Measurements from ENCODE around the gene TMCO4.
A peak's percentile ranks its signal among the peaks of the same experiment; 100 is the strongest.

The TMCO4 gene

DNA sequence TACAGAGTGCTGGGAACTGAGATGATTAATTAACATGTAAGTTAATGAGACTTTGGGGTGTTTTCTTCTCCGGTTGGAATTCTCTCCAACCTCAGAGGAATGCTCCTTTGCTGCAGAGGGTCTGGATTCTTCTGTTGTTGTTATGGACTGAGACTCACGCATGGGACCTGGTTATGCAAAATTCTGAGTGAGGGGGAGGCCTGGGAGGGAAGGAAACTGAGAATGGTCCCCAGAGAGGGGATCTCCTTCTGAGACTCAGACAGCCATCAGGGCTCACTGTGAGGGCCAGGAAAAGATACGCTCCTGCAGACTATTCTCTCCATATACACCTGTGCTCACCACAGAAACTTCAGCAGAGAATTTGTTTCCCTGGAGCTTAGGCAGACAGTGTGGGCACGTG is 78.7 kb downstream of the TMCO4 start:
- H3K9ac ChIP-seq = peak overlapping the region in 2 of 11 experiments; percentile 0 to 11; a peak in 1 of 22 replicates
- no peak for TF ChIP-seq Cebpa-rat (IDR thresholded peaks at IDR 0.05)
- H4K20me1 ChIP-seq = no peaks in the 10 kb centered on the region
- H3K27ac ChIP-seq = no peak overlapping the region
- H3K4me2 ChIP-seq = peak overlapping the region in 8 of 11 experiments; percentile 36 to 74 (median 58); a peak in 16 of 22 replicates
- no peak overlapping the region for H3K4me3 ChIP-seq
- no peaks in the 10 kb centered on the region for H3K27me3 ChIP-seq
- H3K36me3 ChIP-seq = peaks cover 0 to 13% (median 5%) of the 10 kb centered on the region in 11 experiments; a peak in 7 of 22 replicates
- H3K4me1 ChIP-seq = peaks cover 0 to 23% (median 15%) of the 10 kb centered on the region in 10 experiments; a peak in 14 of 20 replicates
- no peaks in the 10 kb centered on the region for H3K9me3 ChIP-seq (replicated peaks in 1 of 11)

DNA sequence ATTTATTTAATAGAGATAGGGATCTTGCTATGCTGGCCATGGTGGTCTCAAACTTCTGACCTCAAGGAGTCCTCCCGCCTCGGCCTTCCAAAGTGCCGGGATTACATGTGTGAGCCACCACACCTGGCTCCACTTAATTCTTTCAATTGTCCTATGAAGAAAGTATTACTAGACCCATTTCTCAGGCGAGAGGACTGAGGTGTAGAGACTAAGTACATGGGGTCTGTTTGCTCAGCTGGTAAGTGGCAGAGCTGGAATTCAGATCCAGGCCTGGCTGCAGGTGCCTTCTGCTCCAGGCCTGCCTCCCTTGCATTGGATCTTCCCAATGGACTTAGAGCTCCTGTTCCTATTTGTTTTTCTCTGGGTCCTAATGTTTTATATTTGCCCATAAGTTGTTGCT is 79.5 kb downstream of the TMCO4 start:
- Histone ChIP-seq H3K4me1 (peaks cover 0 to 26% (median 16%) of the 10 kb centered on the region in 10 experiments; a peak in 14 of 20 replicates), H4K20me1 (no peaks in the 10 kb centered on the region), H3K4me3 (no peak overlapping the region), H3K4me2 (no peak overlapping the region), H3K36me3 (peaks cover 0 to 11% (median 3%) of the 10 kb centered on the region in 11 experiments; a peak in 5 of 22 replicates), H3K9ac (no peak overlapping the region), H3K9me3 (replicated peaks in 1 of 11) (no peaks in the 10 kb centered on the region), H3K27me3 (no peaks in the 10 kb centered on the region), H3K27ac (no peak overlapping the region)
- TF ChIP-seq Cebpa-rat (IDR thresholded peaks at IDR 0.05) = no peak

DNA sequence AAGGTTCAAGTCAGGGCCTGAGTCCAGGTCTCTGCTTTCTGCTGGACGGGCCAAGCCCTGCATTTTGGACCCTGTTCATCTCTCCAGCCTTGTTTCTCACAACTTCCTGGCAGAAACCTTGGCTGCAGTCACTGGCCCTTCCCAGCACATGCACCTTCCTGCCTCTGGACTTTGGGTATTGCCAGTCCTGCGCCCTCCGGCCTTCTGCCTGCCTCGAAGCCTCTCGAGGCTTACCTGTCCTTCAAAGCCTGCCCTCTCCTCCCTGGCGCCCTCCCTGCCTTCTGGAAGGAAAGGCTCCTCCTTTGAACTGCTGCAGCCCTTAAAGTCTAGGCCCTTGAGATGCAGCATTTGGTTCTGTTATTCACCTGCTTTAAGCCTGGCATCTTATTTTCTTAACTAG is 82.2 kb downstream of the TMCO4 start:
- Histone ChIP-seq H3K9ac (no peak overlapping the region), H3K4me1 (peaks cover 0 to 46% (median 27%) of the 10 kb centered on the region in 10 experiments; a peak in 16 of 20 replicates), H3K9me3 (replicated peaks in 1 of 11) (no peaks in the 10 kb centered on the region), H4K20me1 (no peaks in the 10 kb centered on the region), H3K27me3 (no peaks in the 10 kb centered on the region), H3K27ac (no peak overlapping the region), H3K4me2 (no peak overlapping the region), H3K4me3 (no peak overlapping the region), H3K36me3 (peaks cover 0 to 4% (median 0%) of the 10 kb centered on the region in 11 experiments; a peak in 1 of 22 replicates)
- TF ChIP-seq Cebpa-rat (IDR thresholded peaks at IDR 0.05) = no peak

DNA sequence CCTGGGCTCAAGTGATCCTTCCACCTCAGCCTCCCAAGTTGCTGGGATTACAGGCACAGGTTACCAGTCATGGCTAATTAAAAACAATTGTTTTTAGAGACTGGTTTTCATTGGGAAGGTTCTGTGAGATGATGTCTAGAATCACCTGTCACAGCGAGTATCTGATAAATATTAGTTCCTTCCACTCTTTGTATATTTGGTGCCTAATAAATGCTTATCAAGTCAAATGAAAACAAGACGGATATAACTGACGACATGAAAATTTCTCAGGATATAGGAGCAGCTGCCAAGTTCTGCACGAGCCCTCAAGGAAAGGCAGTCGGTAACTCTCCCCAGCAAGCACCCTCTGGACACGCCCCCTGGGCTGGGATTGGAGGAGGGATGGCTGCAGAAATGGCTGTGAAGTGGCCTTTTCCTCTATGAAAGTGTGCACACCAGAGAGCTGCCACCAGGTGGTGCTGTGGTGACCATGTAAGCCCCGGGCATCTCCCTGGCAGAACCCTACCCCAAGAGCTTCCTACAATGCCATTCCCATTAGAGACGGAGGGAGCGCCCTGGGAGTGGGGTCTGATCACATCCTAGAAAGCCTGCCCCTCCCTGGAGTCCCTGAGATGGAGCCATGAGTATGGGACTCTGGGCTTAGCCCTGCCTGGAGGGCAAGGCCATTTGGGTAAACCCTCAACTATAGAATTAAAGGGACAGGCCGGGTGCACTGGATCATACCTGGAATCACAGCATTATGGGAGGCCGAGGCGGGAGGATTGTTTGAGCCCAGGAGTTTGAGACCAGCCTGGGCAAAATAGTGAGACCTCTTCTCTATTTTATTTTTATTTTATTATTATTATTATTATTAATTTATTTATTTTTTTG is 84.1 kb downstream of the TMCO4 start:
- Histone ChIP-seq H3K27ac (no peak overlapping the region), H3K9me3 (replicated peaks in 1 of 11) (no peaks in the 10 kb centered on the region), H3K4me1 (peaks cover 8 to 46% (median 32%) of the 10 kb centered on the region in 10 experiments; a peak in 19 of 20 replicates), H3K4me3 (no peak overlapping the region), H4K20me1 (no peaks in the 10 kb centered on the region), H3K36me3 (no peaks in the 10 kb centered on the region), H3K9ac (no peak overlapping the region), H3K27me3 (no peaks in the 10 kb centered on the region), H3K4me2 (0 out of 22 replicates have a peak overlapping the region, but pooled peaks of 1 of the 11 experiments have one; percentile 25)
- TF ChIP-seq Cebpa-rat (IDR thresholded peaks at IDR 0.05) = no peak

DNA sequence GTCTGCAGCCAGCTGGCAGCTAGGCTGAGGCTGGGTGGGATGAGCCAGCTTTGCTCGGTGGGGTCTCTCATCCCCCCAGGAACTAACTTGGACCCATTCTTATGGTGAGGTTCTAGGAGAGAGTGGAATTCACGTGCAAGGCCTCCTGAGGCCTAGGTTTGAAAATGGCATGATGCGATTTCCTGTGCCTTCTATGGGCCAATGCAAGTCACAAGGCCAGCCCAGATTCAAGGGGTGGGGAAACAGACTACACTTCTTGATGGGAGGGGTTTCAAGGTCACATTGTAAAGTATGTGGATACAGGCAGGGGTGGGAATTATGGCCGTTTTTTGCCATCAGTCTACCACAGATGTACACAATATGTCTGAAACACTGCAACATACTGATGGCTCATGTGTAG is 86.8 kb downstream of the TMCO4 start:
- no peak for TF ChIP-seq Cebpa-rat (IDR thresholded peaks at IDR 0.05)
- peak overlapping the region in 9 of 11 experiments; percentile 31 to 76 (median 65); a peak in 17 of 22 replicates for H3K4me2 ChIP-seq
- no peaks in the 10 kb centered on the region for H3K9me3 ChIP-seq (replicated peaks in 1 of 11)
- H4K20me1 ChIP-seq = no peaks in the 10 kb centered on the region
- H3K36me3 ChIP-seq = peaks cover 0 to 2% (median 0%) of the 10 kb centered on the region in 11 experiments; a peak in 2 of 22 replicates
- H3K4me1 ChIP-seq = peaks cover 9 to 47% (median 35%) of the 10 kb centered on the region in 10 experiments; a peak in 19 of 20 replicates
- peak overlapping the region in 2 of 11 experiments; percentile 2 to 17; a peak in 1 of 22 replicates for H3K27ac ChIP-seq
- H3K9ac ChIP-seq = no peak overlapping the region
- no peak overlapping the region for H3K4me3 ChIP-seq
- H3K27me3 ChIP-seq = no peaks in the 10 kb centered on the region

DNA sequence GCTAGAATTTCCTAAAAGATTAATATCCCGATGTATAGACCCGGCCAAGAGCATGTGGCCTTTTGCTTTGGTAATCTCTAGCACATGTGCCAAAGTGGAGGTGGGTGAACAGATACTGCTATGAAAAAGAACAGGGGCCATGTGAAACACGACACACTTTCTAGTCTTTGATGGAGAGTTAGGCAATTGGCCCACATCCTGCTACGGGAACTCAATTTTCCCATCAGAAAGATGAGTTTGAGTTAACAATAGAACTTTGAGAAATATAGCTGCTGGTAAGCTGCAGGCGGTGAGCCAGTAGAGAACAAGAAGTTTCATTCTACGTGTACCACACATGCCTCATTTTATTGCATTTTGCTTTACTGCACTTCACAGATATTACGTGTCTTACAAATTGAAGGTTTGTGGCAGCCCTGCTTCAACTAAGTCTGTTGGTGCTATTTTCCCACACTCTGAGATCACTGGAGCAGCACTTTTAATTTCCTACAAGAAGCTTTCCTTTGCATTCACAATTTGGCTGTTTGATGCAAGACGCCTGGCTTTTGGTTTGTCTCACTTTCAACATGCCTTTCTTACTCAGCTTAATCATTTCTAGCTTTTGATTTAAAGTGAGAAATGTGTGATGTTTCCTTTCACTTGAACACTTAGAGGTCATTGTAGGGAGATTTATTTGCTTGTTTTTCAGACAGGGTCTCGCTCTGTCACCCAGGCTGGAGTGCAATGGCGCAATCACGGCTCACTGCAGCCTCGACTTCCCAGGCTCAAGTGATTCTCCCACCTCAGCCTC is 88.7 kb downstream of the TMCO4 start:
- Histone ChIP-seq H3K27me3 (no peaks in the 10 kb centered on the region), H3K4me3 (no peak overlapping the region), H3K4me1 (peaks cover 9 to 47% (median 35%) of the 10 kb centered on the region in 10 experiments; a peak in 19 of 20 replicates), H3K27ac (peak overlapping the region in 5 of 11 experiments; percentile 0 to 56 (median 14); a peak in 4 of 22 replicates), H3K9me3 (replicated peaks in 1 of 11) (no peaks in the 10 kb centered on the region), H3K36me3 (peaks cover 0 to 11% (median 4%) of the 10 kb centered on the region in 11 experiments; a peak in 6 of 22 replicates), H3K9ac (peak overlapping the region in 1 of 11 experiments; percentile 6; a peak in 1 of 22 replicates), H3K4me2 (peak overlapping the region in 10 of 11 experiments; percentile 14 to 76 (median 67); a peak in 18 of 22 replicates), H4K20me1 (no peaks in the 10 kb centered on the region)
- TF ChIP-seq Cebpa-rat (IDR thresholded peaks at IDR 0.05) = peak in 1 of 11 experiments; percentile 11; a peak in 1 of 22 replicates

DNA sequence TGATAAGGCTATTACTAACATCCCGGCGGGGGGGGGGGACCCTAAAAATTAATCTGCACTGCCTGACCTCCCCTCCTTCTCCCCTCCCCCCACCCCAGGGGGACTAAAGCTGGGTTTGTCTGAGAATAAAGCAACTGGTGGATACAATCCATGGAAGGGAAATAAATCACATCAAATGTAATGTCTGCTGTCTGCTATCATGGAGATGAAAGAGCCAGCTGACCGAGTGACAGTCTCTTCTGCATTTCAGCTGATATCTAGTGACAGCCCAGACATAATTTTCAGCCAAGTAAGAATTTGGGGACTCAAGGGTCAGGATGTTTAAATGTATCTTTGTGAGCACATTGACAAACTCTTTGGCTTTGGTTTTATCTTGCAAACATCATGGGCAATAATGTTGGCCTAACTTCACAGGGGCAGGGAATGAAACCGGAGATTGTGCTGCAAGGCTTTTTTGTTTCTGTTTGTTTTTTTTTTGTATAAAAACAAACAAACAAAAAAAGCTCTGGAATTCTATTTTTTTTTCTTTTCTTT is 90.4 kb downstream of the TMCO4 start:
- H3K4me1 ChIP-seq = peaks cover 10 to 40% (median 36%) of the 10 kb centered on the region in 10 experiments; a peak in 19 of 20 replicates
- no peaks in the 10 kb centered on the region for H3K9me3 ChIP-seq (replicated peaks in 1 of 11)
- peaks cover 0 to 11% (median 4%) of the 10 kb centered on the region in 11 experiments; a peak in 6 of 22 replicates for H3K36me3 ChIP-seq
- no peak overlapping the region for H3K4me2 ChIP-seq
- H3K4me3 ChIP-seq = no peak overlapping the region
- no peak overlapping the region for H3K27ac ChIP-seq
- H3K27me3 ChIP-seq = no peaks in the 10 kb centered on the region
- H3K9ac ChIP-seq = no peak overlapping the region
- peaks cover 0 to under 1% (median 0%) of the 10 kb centered on the region in 11 experiments; a peak in 1 of 22 replicates for H4K20me1 ChIP-seq
- TF ChIP-seq Cebpa-rat (IDR thresholded peaks at IDR 0.05) = no peak

DNA sequence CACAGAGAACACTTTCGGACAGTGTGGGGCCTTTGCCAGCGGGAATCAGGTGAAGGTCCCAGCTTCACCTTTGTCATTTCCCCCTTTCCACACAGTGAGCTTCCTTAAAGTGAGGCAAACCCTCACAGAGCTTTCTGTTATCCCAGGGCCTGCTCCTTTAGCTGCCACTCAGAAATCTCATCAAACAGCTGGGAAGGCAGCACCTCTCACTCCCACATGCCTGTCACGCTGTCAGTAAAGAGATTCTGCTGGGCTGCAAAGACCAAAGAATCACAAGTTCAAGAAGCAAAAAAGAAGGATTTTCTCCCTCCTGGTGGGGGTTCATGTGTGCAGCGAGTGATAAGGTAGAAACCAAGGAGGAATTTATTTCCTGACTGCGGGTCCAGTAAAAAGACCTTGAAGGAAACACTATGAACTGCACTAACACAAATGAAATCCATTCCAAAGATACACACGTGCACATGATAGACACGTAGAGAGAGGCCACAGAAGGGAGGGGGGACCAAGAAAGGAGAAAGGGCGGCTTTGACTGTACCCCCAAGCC is 91.1 kb downstream of the TMCO4 start:
- Histone ChIP-seq H3K36me3 (peaks cover 0 to 11% (median 4%) of the 10 kb centered on the region in 11 experiments; a peak in 6 of 22 replicates), H3K4me2 (no peak overlapping the region), H3K27ac (no peak overlapping the region), H3K4me3 (no peak overlapping the region), H3K9ac (no peak overlapping the region), H4K20me1 (peaks cover 0 to 6% (median 0%) of the 10 kb centered on the region in 11 experiments; a peak in 1 of 22 replicates), H3K4me1 (peaks cover 17 to 44% (median 39%) of the 10 kb centered on the region in 10 experiments; a peak in 19 of 20 replicates), H3K27me3 (no peaks in the 10 kb centered on the region), H3K9me3 (replicated peaks in 1 of 11) (no peaks in the 10 kb centered on the region)
- no peak for TF ChIP-seq Cebpa-rat (IDR thresholded peaks at IDR 0.05)
